Measurements from ENCODE around the gene KRT78.

KRT78 gene

DNA sequence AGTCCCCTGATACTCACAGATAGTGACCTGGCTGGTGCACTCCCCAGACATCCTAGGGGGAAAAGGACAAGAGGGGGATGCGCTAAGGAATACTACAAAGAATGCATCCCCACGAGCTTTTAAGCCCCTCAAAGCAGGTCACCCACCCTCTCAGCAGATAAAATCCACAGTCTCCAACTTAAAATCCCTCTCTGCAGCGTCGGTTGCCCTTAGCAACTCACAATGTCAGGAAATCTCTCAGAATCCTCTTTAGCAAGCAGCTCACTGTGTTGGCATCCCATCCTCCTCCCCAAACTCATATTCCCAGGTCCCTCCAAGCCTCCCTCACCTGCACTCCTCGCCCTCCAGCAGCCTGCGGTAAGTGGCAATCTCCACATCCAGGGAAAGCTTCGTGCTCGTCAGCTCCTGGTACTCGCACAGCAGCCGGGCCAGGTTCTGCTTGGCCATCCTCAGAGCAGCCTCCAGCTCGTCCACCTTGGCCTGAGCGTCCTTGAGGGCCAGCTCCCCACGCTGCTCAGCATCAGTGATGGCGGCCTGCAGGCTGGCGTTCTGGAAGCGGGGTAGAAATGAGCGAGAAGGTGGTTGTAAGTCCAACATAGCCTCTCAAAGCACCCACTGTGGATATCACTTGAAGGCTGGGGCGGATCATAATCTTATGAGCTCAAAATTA is 9.2 kb downstream of the KRT78 start:
- DNase-seq: peak in 1 of 58 donors; percentile 2

DNA sequence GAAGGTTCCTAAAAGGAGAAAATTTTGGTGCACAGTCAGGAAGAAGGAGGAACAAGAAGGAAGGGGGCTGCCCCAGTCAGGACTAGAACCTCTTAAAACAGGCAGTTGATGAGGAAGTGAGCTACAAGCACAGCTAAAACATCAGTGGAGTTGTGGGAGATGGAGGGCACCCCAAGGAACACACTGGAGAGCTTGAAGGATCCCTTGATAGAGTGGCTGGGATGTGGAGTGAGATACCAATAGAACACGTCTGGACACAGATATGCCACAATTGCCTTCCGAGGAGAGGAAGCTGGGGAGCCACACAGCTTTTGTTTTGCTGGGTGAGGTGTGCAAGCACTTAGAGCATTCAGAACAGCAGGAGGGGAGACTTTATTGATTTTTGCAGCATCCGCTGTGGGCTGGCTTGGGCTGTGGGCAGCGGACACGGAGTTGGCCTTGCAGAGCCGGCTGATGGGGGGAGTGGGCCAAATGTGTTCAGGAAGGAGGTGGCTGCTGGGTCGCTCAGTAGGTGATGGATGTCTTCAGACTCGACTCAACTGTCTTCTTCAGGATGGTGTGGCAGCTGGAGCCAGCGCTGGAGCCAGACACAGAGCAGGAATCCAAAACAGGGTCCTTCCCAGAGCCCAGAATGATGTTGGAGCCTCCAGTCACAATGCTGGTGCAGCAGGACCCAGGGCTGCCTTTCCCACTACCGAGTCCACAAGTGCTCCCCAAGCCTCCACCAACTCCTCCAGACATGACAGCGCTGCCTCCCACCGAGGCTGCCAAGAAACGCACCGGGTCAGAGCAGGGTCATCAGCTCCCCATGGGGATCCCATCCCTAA is 10.0 kb downstream of the KRT78 start:
- DNase-seq: no peak

GRCh38 chr12:52837781-52838608 is 10.8 kb downstream of the KRT78 start:
- no peak for DNase-seq

GRCh38 chr12:52837413-52837741 is 11.4 kb downstream of the KRT78 start:
- DNase-seq: peak in 17 of 58 donors; percentile 2 to 45 (median 7)

GRCh38 chr12:52836491-52837412 is 12.0 kb downstream of the KRT78 start:
- no peak for DNase-seq

GRCh38 chr12:52836042-52836466 is 12.7 kb downstream of the KRT78 start:
- no peak for DNase-seq

DNA sequence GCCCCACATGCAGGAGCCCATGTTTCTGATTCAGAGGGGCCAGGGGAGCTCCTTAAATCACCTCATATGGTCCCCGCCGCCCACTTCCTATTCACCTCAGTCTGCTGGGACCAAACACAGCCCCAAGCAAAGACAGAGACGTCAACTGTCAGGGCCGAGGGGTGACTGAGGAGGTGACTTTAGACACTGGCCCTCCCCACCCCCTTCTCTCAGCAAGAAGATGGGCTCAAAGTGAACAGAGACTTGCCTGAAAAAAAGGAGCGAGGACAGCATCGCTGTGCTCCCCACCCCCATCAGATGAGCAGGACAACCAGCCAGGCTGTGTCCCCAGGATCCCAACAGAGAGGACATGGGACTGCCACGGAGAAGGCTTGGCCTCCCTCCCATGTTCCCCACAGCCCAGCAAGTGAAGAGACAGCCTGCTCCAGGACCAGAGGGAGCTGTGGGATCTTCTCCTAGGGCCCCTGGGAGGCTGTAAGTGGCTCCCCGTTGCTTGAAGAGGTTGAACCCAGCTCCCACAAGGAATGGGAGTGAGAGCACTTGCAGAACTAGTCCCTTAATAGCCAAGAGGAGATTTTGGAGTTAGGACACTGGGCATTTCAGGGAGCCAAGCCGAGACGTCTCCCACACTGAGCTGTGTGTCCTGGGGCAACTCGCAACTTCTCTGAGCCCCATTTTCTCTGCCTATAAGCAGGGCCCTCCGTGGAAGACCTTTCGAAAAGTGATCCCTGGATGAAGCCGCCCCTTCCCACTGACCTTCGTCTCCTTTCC is 13.3 kb downstream of the KRT78 start:
- DNase-seq: no peak

GRCh38 chr12:52834727-52835001 is 14.1 kb downstream of the KRT78 start:
- no peak for DNase-seq

DNA sequence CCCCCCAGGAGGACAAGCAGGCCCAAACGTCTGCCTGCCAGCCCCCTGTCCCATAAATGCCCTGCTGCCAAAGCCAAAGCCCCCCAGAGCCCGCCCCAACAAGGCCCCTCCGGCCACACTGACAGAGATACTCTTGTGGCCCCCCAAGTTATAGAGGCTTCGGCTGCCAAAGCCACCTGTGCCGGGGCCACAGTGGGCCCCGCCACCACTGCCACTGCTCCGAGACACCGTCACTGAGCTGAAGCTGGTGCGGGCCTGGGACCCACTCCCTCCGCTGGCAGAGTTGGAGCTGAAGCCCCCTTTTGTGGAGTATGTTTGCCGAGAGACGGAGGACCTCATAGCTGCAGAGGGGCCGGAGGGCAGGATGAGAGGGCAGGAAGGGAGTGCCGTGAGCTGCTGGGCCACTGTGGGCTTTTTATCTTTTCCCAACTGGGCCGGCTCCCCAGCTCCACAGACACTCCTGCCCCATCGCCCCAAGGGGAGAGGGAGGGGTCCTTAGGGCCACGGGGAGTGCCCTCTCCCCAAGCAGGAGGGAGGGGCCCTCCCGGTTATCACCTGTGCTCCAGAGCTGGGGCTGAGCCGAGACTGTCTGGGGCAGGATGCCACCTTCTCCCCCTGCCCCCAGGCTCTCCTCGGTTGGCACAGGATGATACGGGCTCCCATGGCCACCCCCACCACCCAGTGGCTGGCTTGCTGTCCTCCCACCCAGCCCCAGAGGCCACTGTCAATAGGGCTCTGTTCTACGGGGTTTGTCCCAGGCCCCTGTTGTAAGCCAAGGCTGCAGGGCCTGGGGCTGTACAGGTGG is 14.7 kb downstream of the KRT78 start, which contains the start of gene KRT79:
KRT79 (minus strand) TSS at position 390 of the 805 bp plus-strand sequence; CDS start at position 339, 51 bp downstream.
- no peak for DNase-seq

GRCh38 chr12:52832985-52833905 is 15.5 kb downstream of the KRT78 start:
- no peak for DNase-seq

DNA sequence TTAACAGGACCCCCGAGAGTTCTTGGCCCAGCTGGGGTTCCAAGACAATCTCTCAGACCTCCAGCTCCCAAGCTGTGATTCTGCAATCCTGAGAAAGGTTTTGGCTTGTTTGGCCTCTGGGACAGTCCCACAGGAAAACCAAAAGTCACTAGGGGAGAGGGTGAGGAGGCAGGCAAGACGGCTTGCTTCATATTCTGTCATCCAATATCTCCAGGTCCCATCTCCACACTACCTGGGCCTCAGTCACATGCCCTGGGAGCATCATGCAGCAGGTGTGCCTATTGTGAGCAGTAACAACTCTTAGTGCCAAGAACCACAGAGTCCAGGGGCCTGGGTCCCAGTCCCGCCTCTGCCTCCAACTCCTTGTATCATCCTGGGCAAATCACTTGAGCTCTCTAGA is 16.3 kb downstream of the KRT78 start:
- DNase-seq: no peak

DNA sequence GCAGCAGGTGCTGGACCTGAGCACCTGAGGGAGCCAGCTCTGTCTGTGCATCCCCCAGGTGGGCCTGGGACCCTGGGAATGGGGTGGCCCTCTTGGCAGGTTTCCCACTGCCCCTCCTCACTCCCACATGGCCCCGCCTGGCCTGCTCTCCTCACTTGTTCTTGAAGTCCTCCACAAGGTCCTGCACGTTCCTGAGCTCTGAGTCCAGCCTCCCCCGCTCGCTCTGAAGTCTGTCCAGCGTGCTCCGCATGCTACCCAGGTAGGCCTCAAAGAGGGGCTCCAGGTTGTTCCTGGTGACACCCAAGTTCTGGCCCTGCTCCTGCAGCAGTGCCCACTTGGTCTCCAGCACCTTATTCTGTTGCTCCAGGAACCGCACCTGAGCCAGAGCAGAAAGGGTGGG is 17.5 kb downstream of the KRT78 start:
- no peak for DNase-seq

GRCh38 chr12:52829986-52830770 is 18.6 kb downstream of the KRT78 start:
- no peak for DNase-seq

DNA sequence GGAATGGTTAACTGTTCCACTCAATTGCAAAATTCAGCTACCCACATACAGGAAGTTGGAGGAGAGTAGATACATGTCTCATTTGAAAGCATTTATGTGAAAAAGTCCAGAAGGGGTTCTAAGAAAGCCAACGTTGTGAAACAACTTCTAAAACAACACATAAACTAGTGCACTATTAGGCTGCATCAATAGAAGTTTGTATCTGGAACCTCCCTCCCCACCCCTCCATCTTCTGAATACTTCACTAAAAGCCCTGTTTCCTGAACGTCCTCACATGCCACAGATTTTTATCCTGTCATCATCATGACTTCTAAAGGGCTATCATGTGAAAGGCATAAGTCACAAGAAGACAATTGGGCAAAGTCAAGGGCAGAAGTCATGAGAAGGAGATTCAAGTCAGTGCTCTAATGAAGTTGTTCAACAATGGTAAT is 20.2 kb downstream of the KRT78 start:
- DNase-seq: no peak

DNA sequence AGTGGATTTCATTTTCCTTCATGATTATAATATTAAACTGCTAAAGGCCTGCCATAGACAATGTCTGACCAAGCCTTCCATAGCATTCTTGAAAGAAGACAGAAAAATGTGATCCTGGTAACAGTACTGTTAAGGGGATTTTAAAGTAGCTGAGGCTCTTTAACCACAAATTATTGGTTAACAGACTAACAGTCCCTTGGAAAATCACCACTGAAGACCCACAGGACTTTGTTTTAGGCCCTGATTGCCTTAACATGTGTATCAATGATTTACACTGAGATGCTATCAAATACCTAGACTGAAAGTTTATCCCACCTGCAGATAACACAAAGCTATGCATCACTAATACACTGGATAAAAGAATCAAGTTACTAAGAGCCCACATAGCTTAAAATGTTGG is 20.6 kb downstream of the KRT78 start:
- no peak for DNase-seq

GRCh38 chr12:52827499-52828090 is 21.2 kb downstream of the KRT78 start:
- no peak for DNase-seq

All from anterior cingulate cortex (tissue), 58 donors.